Neural progenitor cell (in vitro differentiated cells): ENCODE data around the gene SHLD3. TPM values are rescaled to one million over a fixed set of nuclear protein-coding genes. Genes with fewer than 3 reads are reported as not detected.

Experiments
- DNase-seq: peaks from one replicate; pipeline ENCODE4 v3.0.0-alpha.2; 2016; ENCODE audit warnings: low spot score
- H2AFZ ChIP-seq: fragments of 200-600 bp; sonication (generic); replicated peaks from 2 replicates; pipeline ENCODE4 v1.6.1; 2016; ENCODE audit warnings: antibody characterized with exemption
- H3F3A ChIP-seq: fragments of 200-600 bp; sonication (generic); 2 replicates; pipeline ENCODE4 v1.6.1; 2016; ENCODE audit warnings: antibody characterized with exemption, low read depth
- H3K27ac ChIP-seq: fragments of 200-600 bp; sonication (generic); 2 replicates; pipeline ENCODE4 v1.5.1; 2016; ENCODE audit warnings: mild to moderate bottlenecking
- H3K27me3 ChIP-seq: fragments of 200-600 bp; sonication (generic); 2 replicates; pipeline ENCODE4 v1.6.1; 2016; ENCODE audit warnings: mild to moderate bottlenecking, moderate library complexity
- H3K36me3 ChIP-seq: fragments of 200-600 bp; sonication (generic); 2 replicates; pipeline ENCODE4 v1.5.1; 2016
- H3K4me1 ChIP-seq: fragments of 200-600 bp; sonication (generic); 2 replicates; pipeline ENCODE4 v1.6.1; 2016; ENCODE audit warnings: mixed run types
- H3K4me2 ChIP-seq: fragments of 200-600 bp; sonication (generic); 2 replicates; pipeline ENCODE4 v1.6.1; 2016
- H3K4me3 ChIP-seq: fragments of 200-600 bp; sonication (generic); 2 replicates; pipeline ENCODE4 v1.5.1; 2016
- H3K79me2 ChIP-seq: fragments of 200-600 bp; sonication (generic); 2 replicates; pipeline ENCODE4 v1.6.1; 2016; ENCODE audit warnings: low read depth
- H3K9ac ChIP-seq: fragments of 200-600 bp; sonication (generic); 2 replicates; pipeline ENCODE4 v1.6.1; 2016
- H3K9me3 ChIP-seq: fragments of 200-600 bp; sonication (generic); 2 replicates; pipeline ENCODE4 v1.5.1; 2016; ENCODE audit warnings: low read depth
- H4K20me1 ChIP-seq: fragments of 200-600 bp; sonication (generic); 2 replicates; pipeline ENCODE4 v1.6.1; 2016; ENCODE audit warnings: low read depth
- H3K27ac Mint-ChIP-seq: 3 replicates; pipeline ENCODE4 v1.8.0; 2021; ENCODE audit warnings: mixed read lengths
- H3K27me3 Mint-ChIP-seq: 2 replicates; pipeline ENCODE4 v1.8.0; 2022; ENCODE audit warnings: low read depth, mild to moderate bottlenecking, inconsistent platforms, moderate library complexity, mixed read lengths; ENCODE audit not compliant: insufficient read depth
- H3K36me3 Mint-ChIP-seq: 3 replicates; pipeline ENCODE4 v1.8.0; 2021; ENCODE audit warnings: mixed read lengths
- H3K4me1 Mint-ChIP-seq: 3 replicates; pipeline ENCODE4 v1.8.0; 2021; ENCODE audit warnings: mixed read lengths
- H3K4me3 Mint-ChIP-seq: 3 replicates; pipeline ENCODE4 v1.8.0; 2021; ENCODE audit warnings: mild to moderate bottlenecking, moderate library complexity, mixed read lengths
- H3K9me3 Mint-ChIP-seq: 3 replicates; pipeline ENCODE4 v1.8.0; 2020; ENCODE audit warnings: mixed read lengths
- EZH2 ChIP-seq: fragments of 200-600 bp; sonication (generic); IDR thresholded peaks from 2 replicates; pipeline ENCODE4 v1.6.1; 2017; ENCODE audit warnings: antibody characterized with exemption, mild to moderate bottlenecking, moderate library complexity
- EZH2phosphoT487 ChIP-seq: fragments of 200-600 bp; sonication (generic); IDR thresholded peaks from 2 replicates; pipeline ENCODE4 v1.6.1; 2017; ENCODE audit warnings: antibody characterized with exemption
- total RNA-seq: library from RNA; depleted of rRNA; stranded (reverse); fragments of >200 nt; gene quantifications from 2 replicates; pipeline ENCODE4 v1.2.3, GENCODE V29; 2015; ENCODE audit warnings: low replicate concordance
- TF ChIP-seq, protein P1 (sequence below): fragments of 200-600 bp; sonication (generic); IDR thresholded peaks from 2 replicates; pipeline ENCODE4 v1.5.1; 2017; ENCODE audit warnings: antibody characterized with exemption, mild to moderate bottlenecking

SHLD3 gene
- total RNA-seq, 1 donor from 2014 or later: 8.4 TPM

DNA sequence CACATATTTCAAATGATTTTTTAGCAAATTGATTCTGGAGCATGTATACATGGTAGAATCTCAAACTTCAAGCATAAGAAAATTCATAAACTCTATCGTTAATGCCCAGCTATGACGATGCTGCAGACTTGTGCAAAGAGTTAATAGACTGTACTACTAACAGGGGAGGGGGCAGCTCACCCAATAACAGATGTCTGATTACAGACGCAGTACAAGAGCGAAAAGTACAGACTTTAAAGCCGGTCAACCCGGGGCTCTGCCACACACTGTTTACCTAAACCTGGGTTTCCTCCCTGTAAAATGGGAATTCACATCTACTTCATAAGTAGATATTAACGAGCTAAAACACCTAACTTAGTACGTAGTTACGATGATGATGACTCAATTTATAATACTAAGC lies 1.3 kb upstream of the SHLD3 start:
- H3K27me3 Mint-ChIP-seq: peaks cover 5% of the 10 kb centered on the region
- H3K4me3 ChIP-seq: peak overlapping the region; percentile 73
- H3K4me1 Mint-ChIP-seq: peaks cover 20% of the 10 kb centered on the region
- H3K79me2 ChIP-seq: peaks cover 91% of the 10 kb centered on the region
- no peak overlapping the region for H3K27ac ChIP-seq
- no peaks in the 10 kb centered on the region for H3K9me3 Mint-ChIP-seq
- peak overlapping the region; percentile 100 for H2AFZ ChIP-seq
- H3K9ac ChIP-seq: peak overlapping the region; percentile 62
- H3K4me1 ChIP-seq: peaks cover 12% of the 10 kb centered on the region
- no peaks in the 10 kb centered on the region for H3K27me3 ChIP-seq
- H3K4me2 ChIP-seq: peak overlapping the region; percentile 94
- TF ChIP-seq, protein P1, sequence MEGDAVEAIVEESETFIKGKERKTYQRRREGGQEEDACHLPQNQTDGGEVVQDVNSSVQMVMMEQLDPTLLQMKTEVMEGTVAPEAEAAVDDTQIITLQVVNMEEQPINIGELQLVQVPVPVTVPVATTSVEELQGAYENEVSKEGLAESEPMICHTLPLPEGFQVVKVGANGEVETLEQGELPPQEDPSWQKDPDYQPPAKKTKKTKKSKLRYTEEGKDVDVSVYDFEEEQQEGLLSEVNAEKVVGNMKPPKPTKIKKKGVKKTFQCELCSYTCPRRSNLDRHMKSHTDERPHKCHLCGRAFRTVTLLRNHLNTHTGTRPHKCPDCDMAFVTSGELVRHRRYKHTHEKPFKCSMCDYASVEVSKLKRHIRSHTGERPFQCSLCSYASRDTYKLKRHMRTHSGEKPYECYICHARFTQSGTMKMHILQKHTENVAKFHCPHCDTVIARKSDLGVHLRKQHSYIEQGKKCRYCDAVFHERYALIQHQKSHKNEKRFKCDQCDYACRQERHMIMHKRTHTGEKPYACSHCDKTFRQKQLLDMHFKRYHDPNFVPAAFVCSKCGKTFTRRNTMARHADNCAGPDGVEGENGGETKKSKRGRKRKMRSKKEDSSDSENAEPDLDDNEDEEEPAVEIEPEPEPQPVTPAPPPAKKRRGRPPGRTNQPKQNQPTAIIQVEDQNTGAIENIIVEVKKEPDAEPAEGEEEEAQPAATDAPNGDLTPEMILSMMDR: no peak
- TF ChIP-seq EZH2 (no peak), EZH2phosphoT487 (no peak)
- no peaks in the 10 kb centered on the region for H3K9me3 ChIP-seq
- no peaks in the 10 kb centered on the region for H4K20me1 ChIP-seq
- no peaks in the 10 kb centered on the region for H3K36me3 ChIP-seq
- H3F3A ChIP-seq: no peaks in the 10 kb centered on the region
- DNase-seq: peak; percentile 6
- H3K4me3 Mint-ChIP-seq: peak overlapping the region; percentile 95
- H3K27ac Mint-ChIP-seq: peak overlapping the region; percentile 87
- H3K36me3 Mint-ChIP-seq: peaks cover 3% of the 10 kb centered on the region

DNA sequence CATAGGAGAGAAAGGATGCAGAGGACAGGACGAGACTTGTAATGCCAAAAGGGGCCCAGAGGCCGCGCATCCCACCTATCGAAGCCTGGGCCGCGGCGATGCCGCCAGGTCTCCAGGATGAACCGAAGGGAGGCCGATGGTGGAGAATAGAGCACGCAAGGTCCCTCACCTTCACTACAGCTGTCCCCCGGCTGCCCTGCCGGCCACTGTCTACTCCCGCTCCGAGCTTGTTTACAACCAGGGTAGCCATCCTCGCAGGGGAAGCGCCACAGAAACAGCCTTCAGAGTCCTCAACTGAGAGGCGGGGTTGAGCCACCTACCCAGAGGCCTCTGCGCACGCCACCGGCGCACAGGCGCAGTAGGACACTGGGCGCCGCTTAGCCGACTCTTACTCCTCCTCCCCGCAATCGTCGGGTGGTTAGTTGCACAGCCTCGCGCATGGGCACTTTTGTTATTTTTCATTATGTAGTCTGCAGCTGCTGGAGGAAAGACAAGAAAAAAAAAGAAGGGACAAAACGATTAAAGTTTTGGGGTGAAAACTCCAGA lies 729 bp upstream of the SHLD3 start, which contains the start of gene TRIM23:
TRIM23 (minus strand) TSS at position 309 of the 546 bp plus-strand sequence; CDS start at position 250, 59 bp downstream.
- peak within 1 kb of the TSS; percentile 95 for H3K4me3 Mint-ChIP-seq
- H3K27me3 Mint-ChIP-seq: peaks cover 5% of the 10 kb centered on the region
- H3K4me1 ChIP-seq: peaks cover 12% of the 10 kb centered on the region
- peak within 1 kb of the TSS; percentile 89 for H3K9ac ChIP-seq
- H3K36me3 ChIP-seq: no peaks in the 10 kb centered on the region
- H4K20me1 ChIP-seq: no peaks in the 10 kb centered on the region
- peak within 1 kb of the TSS; percentile 79 for H3K27ac ChIP-seq
- no peaks in the 10 kb centered on the region for H3K9me3 ChIP-seq
- H3K4me3 ChIP-seq: peak within 1 kb of the TSS; percentile 73
- TF ChIP-seq, protein P1: peak; percentile 13
- TF ChIP-seq EZH2phosphoT487: no peak
- peak; percentile 96 for DNase-seq
- no peaks in the 10 kb centered on the region for H3F3A ChIP-seq
- H3K9me3 Mint-ChIP-seq: no peaks in the 10 kb centered on the region
- H3K4me2 ChIP-seq: peak within 1 kb of the TSS; percentile 94
- H3K27ac Mint-ChIP-seq: peak within 1 kb of the TSS; percentile 87
- peaks cover 90% of the 10 kb centered on the region for H3K79me2 ChIP-seq
- peaks cover 20% of the 10 kb centered on the region for H3K4me1 Mint-ChIP-seq
- no peaks in the 10 kb centered on the region for H3K27me3 ChIP-seq
- H2AFZ ChIP-seq: peak within 1 kb of the TSS; percentile 100
- H3K36me3 Mint-ChIP-seq: peaks cover 3% of the 10 kb centered on the region

DNA sequence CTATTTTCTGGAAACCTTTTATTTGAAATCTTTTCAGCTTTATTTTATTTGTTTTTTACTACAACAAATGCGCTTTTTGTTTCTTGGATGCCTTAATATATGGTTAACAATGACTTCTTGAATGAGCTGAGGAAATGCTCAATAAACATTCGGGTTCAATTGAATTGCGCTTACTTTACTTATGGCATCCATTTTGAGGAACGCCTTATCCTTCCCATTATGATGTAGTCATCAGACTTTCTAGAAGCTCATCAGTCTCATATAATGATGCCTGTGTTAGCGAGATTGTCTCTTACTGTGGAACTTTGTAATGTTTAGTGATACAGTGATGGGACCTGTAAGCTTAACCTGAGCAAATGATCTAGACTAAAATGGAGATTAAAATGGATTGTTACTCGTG lies 916 bp downstream of the SHLD3 start:
- peaks cover 20% of the 10 kb centered on the region for H3K4me1 Mint-ChIP-seq
- Histone ChIP-seq H2AFZ (no peak overlapping the region), H3K4me1 (peaks cover 12% of the 10 kb centered on the region), H4K20me1 (no peaks in the 10 kb centered on the region), H3F3A (no peaks in the 10 kb centered on the region), H3K79me2 (peaks cover 90% of the 10 kb centered on the region), H3K27ac (no peak overlapping the region), H3K36me3 (no peaks in the 10 kb centered on the region), H3K27me3 (no peaks in the 10 kb centered on the region), H3K9ac (peak overlapping the region; percentile 89), H3K4me3 (peak overlapping the region; percentile 73), H3K9me3 (no peaks in the 10 kb centered on the region), H3K4me2 (peak overlapping the region; percentile 94)
- no peak for TF ChIP-seq EZH2phosphoT487
- no peak for TF ChIP-seq EZH2
- TF ChIP-seq, protein P1: no peak
- H3K27me3 Mint-ChIP-seq: peaks cover 5% of the 10 kb centered on the region
- no peak for DNase-seq
- peak overlapping the region; percentile 95 for H3K4me3 Mint-ChIP-seq
- H3K9me3 Mint-ChIP-seq: no peaks in the 10 kb centered on the region
- H3K27ac Mint-ChIP-seq: no peak overlapping the region
- peaks cover 7% of the 10 kb centered on the region for H3K36me3 Mint-ChIP-seq
